ENCODE measurements around the gene VPS8. TPM values are rescaled to one million over a fixed set of nuclear protein-coding genes. Genes with fewer than 3 reads are reported as not detected.

Gene VPS8
- total RNA-seq, 1 donor from 2014 or later = 59.4 TPM

GRCh38 chr3:184848934-184849333 lies 37.0 kb downstream of the VPS8 start:
- H3K4me1 Mint-ChIP-seq (ENCODE audit: unreplicated experiment) = no peaks in the 10 kb centered on the region
- no peak for DNase-seq (ENCODE audit: extremely low spot score, unreplicated experiment)
- H3K4me3 Mint-ChIP-seq = no peak overlapping the region
- H3K9me3 Mint-ChIP-seq = no peaks in the 10 kb centered on the region
- no peak overlapping the region for H3K27ac Mint-ChIP-seq
- no peak for TF ChIP-seq CTCF (conservative IDR thresholded peaks at IDR 0.05)
- H3K36me3 Mint-ChIP-seq = peaks cover 15% of the 10 kb centered on the region
- H3K27me3 Mint-ChIP-seq = no peaks in the 10 kb centered on the region

- no peaks in the 10 kb centered on the region for H3K9me3 Mint-ChIP-seq
- no peak for DNase-seq (ENCODE audit: extremely low spot score, unreplicated experiment)
- no peak overlapping the region for H3K4me3 Mint-ChIP-seq
- H3K27ac Mint-ChIP-seq = no peak overlapping the region
- no peaks in the 10 kb centered on the region for H3K4me1 Mint-ChIP-seq (ENCODE audit: unreplicated experiment)
- H3K27me3 Mint-ChIP-seq = no peaks in the 10 kb centered on the region
- TF ChIP-seq CTCF (conservative IDR thresholded peaks at IDR 0.05) = no peak
- peaks cover 23% of the 10 kb centered on the region for H3K36me3 Mint-ChIP-seq
Observed at GRCh38 chr3:184850201-184850600, 38.2 kb downstream of the VPS8 start.

GRCh38 chr3:184857099-184857498 lies 45.1 kb downstream of the VPS8 start:
- no peak for DNase-seq (ENCODE audit: extremely low spot score, unreplicated experiment)
- Mint-ChIP-seq H3K4me3 (no peak overlapping the region), H3K27me3 (no peaks in the 10 kb centered on the region), H3K9me3 (no peaks in the 10 kb centered on the region), H3K36me3 (peaks cover 30% of the 10 kb centered on the region), H3K27ac (no peak overlapping the region), H3K4me1 (ENCODE audit: unreplicated experiment) (no peaks in the 10 kb centered on the region)
- no peak for TF ChIP-seq CTCF (conservative IDR thresholded peaks at IDR 0.05)

- no peaks in the 10 kb centered on the region for H3K9me3 Mint-ChIP-seq
- H3K27me3 Mint-ChIP-seq = no peaks in the 10 kb centered on the region
- no peak overlapping the region for H3K4me3 Mint-ChIP-seq
- no peak for DNase-seq (ENCODE audit: extremely low spot score, unreplicated experiment)
- H3K36me3 Mint-ChIP-seq = peaks cover 15% of the 10 kb centered on the region
- no peak for TF ChIP-seq CTCF (conservative IDR thresholded peaks at IDR 0.05)
- no peaks in the 10 kb centered on the region for H3K4me1 Mint-ChIP-seq (ENCODE audit: unreplicated experiment)
- no peak overlapping the region for H3K27ac Mint-ChIP-seq
Observed at GRCh38 chr3:184864000-184864399, 52.0 kb downstream of the VPS8 start.

GRCh38 chr3:184868477-184868876 lies 56.5 kb downstream of the VPS8 start:
- Mint-ChIP-seq H3K4me3 (no peak overlapping the region), H3K27me3 (no peaks in the 10 kb centered on the region), H3K27ac (no peak overlapping the region), H3K9me3 (no peaks in the 10 kb centered on the region), H3K4me1 (ENCODE audit: unreplicated experiment) (no peaks in the 10 kb centered on the region), H3K36me3 (peaks cover 21% of the 10 kb centered on the region)
- no peak for DNase-seq (ENCODE audit: extremely low spot score, unreplicated experiment)
- no peak for TF ChIP-seq CTCF (conservative IDR thresholded peaks at IDR 0.05)

- no peak for TF ChIP-seq CTCF (conservative IDR thresholded peaks at IDR 0.05)
- no peaks in the 10 kb centered on the region for H3K4me1 Mint-ChIP-seq (ENCODE audit: unreplicated experiment)
- H3K4me3 Mint-ChIP-seq = no peak overlapping the region
- DNase-seq (ENCODE audit: extremely low spot score, unreplicated experiment) = no peak
- no peak overlapping the region for H3K27ac Mint-ChIP-seq
- H3K27me3 Mint-ChIP-seq = no peaks in the 10 kb centered on the region
- peaks cover 5% of the 10 kb centered on the region for H3K36me3 Mint-ChIP-seq
- H3K9me3 Mint-ChIP-seq = no peaks in the 10 kb centered on the region
Observed at GRCh38 chr3:184872200-184872599, 60.2 kb downstream of the VPS8 start.
